Body of pancreas (tissue), 4 donors: ENCODE data around the gene KCTD2. TPM values are rescaled to one million over a fixed set of nuclear protein-coding genes. Genes with fewer than 3 reads are reported as not detected.
A peak's percentile ranks its signal among the peaks of the same experiment; 100 is the strongest.

Experiments
- ATAC-seq: fragments of 150-250 bp; one replicate; pipeline ENCODE4 v1.9.1; 2016
- DNase-seq, 4 donors: peaks; one replicate each; pipeline ENCODE4 v3.0.0-alpha.2; 2019
- H3K27ac ChIP-seq, 4 donors: fragments of 200-600 bp; sonication (generic); 1 replicate in 3 of 4; 2 replicates in 1 of 4; pipeline versions ENCODE4 v1.5.1 to v1.6.1; 2016 to 2019; ENCODE audit warnings: mild to moderate bottlenecking in 1 of 4, mixed read lengths in 1 of 4, moderate library complexity in 1 of 4
- H3K27me3 ChIP-seq, 2 donors: fragments of 200-600 bp; sonication (generic); one replicate each; pipeline ENCODE4 v1.6.0; 2016; ENCODE audit warnings: mild to moderate bottlenecking in 1 of 2
- H3K36me3 ChIP-seq, 2 donors: fragments of 200-600 bp; sonication (generic); replicated peaks in 1 of 2; 2 replicates each; pipeline ENCODE4 v1.5.1; 2016; ENCODE audit warnings: low read depth in 2 of 2; ENCODE audit not compliant: insufficient read depth in 1 of 2
- H3K4me1 ChIP-seq: fragments of 200-600 bp; sonication (generic); one replicate; pipeline ENCODE4 v1.6.0; 2016
- H3K4me3 ChIP-seq, 2 donors: fragments of 200-600 bp; sonication (generic); 1 replicate in 1 of 2; 2 replicates in 1 of 2; pipeline ENCODE4 v1.5.1; 2016 to 2019
- H3K9me3 ChIP-seq, 3 donors: fragments of 200-600 bp; sonication (generic); 1 replicate in 2 of 3; 2 replicates in 1 of 3; pipeline ENCODE4 v1.5.1; 2016
- CTCF ChIP-seq, 7 experiments: fragments of 450-650 bp in 4 of 7; fragments of 200-600 bp in 3 of 7; sonication (generic) in 3 of 7; IDR thresholded peaks; one replicate each; pipeline ENCODE4 v1.5.1; 2016 to 2019; ENCODE audit warnings: antibody characterized with exemption in 7 of 7
- POLR2A ChIP-seq, 3 donors: fragments of 450-650 bp; IDR thresholded peaks; one replicate each; pipeline ENCODE4 v1.6.1; 2016; ENCODE audit warnings: antibody characterized with exemption in 3 of 3, mild to moderate bottlenecking in 2 of 3
- WGBS, 2 donors: methylation state at CpG; one replicate each; pipeline ENCODE4 v1.1.5; 2017; 5-methylcytosine and 5-hydroxymethylcytosine counted together
- intact Hi-C: fragments of 100-400 bp; cut with DNase I; formaldehyde crosslinking; loops from one replicate; pipeline ENCODE4 v1.15.1; 2023
- total RNA-seq, 2 donors: library from RNA; depleted of rRNA; stranded (reverse); fragments of >200 nt; gene quantifications; one replicate each; pipeline ENCODE4 v1.1.0, GENCODE V29; 2016

Gene KCTD2
- total RNA-seq, 2 donors from 2014 or later: 11.2 to 12.7 TPM

- Histone ChIP-seq H3K27ac (peak overlapping the region; percentile 77 to 92 (median 92)), H3K9me3 (no peaks in the 10 kb centered on the region), H3K36me3 (no peaks in the 10 kb centered on the region), H3K4me3 (no peak overlapping the region), H3K4me1 (peaks cover 26% of the 10 kb centered on the region), H3K27me3 (no peaks in the 10 kb centered on the region)
- intact Hi-C loops: loop anchor here (5.0 kb wide), 1 partner anchor 49 kb away; no protein-coding TSS in a partner anchor
- peak; percentile 81 for ATAC-seq
- TF ChIP-seq CTCF (IDR thresholded peaks at IDR 0.05): no peak
- no peak for TF ChIP-seq POLR2A (IDR thresholded peaks at IDR 0.05)
- peak; percentile 65 to 82 (median 76) for DNase-seq
- WGBS, 2 donors: 32 to 38% methylated on average over 13 of the region's 13 CpGs
Observed at GRCh38 chr17:75011401-75012095, 35.5 kb upstream of the KCTD2 start.

GRCh38 chr17:75012096-75012345 is 35.0 kb upstream of the KCTD2 start:
- peak overlapping the region; percentile 77 to 92 (median 92) for H3K27ac ChIP-seq
- no peaks in the 10 kb centered on the region for H3K27me3 ChIP-seq
- intact Hi-C loops: loop anchor here (5.0 kb wide), 1 partner anchor 50 kb away; no protein-coding TSS in a partner anchor
- peaks cover 26% of the 10 kb centered on the region for H3K4me1 ChIP-seq
- H3K9me3 ChIP-seq: no peaks in the 10 kb centered on the region
- no peaks in the 10 kb centered on the region for H3K36me3 ChIP-seq
- 4 to 8% methylated on average over 5 of the region's 5 CpGs for WGBS, 2 donors
- TF ChIP-seq CTCF (IDR thresholded peaks at IDR 0.05) (no peak), POLR2A (IDR thresholded peaks at IDR 0.05) (no peak)
- DNase-seq (no peak), ATAC-seq (no peak)
- peak overlapping the region; percentile 45 to 88 for H3K4me3 ChIP-seq

- Histone ChIP-seq H3K27me3 (no peaks in the 10 kb centered on the region), H3K36me3 (no peaks in the 10 kb centered on the region), H3K9me3 (no peaks in the 10 kb centered on the region), H3K27ac (peak within 1 kb of the TSS; percentile 77 to 92 (median 92)), H3K4me1 (peaks cover 26% of the 10 kb centered on the region), H3K4me3 (peak within 1 kb of the TSS; percentile 45 to 88)
- ATAC-seq (peak; percentile 90), DNase-seq (peak; percentile 80 to 85 (median 82))
- peak; percentile 46 to 80 (median 73) for TF ChIP-seq CTCF (IDR thresholded peaks at IDR 0.05)
- TF ChIP-seq POLR2A (IDR thresholded peaks at IDR 0.05): peak; percentile 38 to 74 (median 68)
- intact Hi-C loops: loop anchor here (5.0 kb wide), 1 partner anchor 50 kb away; no protein-coding TSS in a partner anchor
- WGBS, 2 donors: 1 to 2% methylated on average over 11 to 61 of the region's 63 CpGs
Observed at GRCh38 chr17:75012346-75013091, 34.5 kb upstream of the KCTD2 start, which contains the start of gene MRPL58. Gene MRPL58, plus strand, starts transcription at chr17:75012670. Its CDS starts 17 bp downstream, at chr17:75012687.

GRCh38 chr17:75013092-75013559 is 33.9 kb upstream of the KCTD2 start:
- WGBS, 2 donors: 0% methylated on average over 10 of the region's 10 CpGs
- no peak for ATAC-seq
- intact Hi-C loops: loop anchor here (5.0 kb wide), 1 partner anchor 51 kb away; no protein-coding TSS in a partner anchor
- Histone ChIP-seq H3K4me1 (peaks cover 26% of the 10 kb centered on the region), H3K9me3 (no peaks in the 10 kb centered on the region), H3K27ac (peak overlapping the region; percentile 77 to 92 (median 92)), H3K36me3 (no peaks in the 10 kb centered on the region), H3K4me3 (peak overlapping the region; percentile 45 to 88), H3K27me3 (no peaks in the 10 kb centered on the region)
- DNase-seq: no peak
- TF ChIP-seq POLR2A (IDR thresholded peaks at IDR 0.05): no peak
- no peak for TF ChIP-seq CTCF (IDR thresholded peaks at IDR 0.05)
